Measurements from ENCODE around the gene OR2B2.
A peak's percentile ranks its signal among the peaks of the same experiment; 100 is the strongest.

Gene OR2B2

GRCh38 chr6:27867051-27867944 lies 44.9 kb downstream of the OR2B2 start:
- peak; percentile 0 for TF ChIP-seq CTCF (IDR thresholded peaks at IDR 0.05; ENCODE audit: low read depth, low read length, missing control alignments)
- Histone ChIP-seq H3K4me3 (ENCODE audit: low read depth, low read length) (peak overlapping the region; percentile 76), H3K36me3 (replicated peaks) (no peaks in the 10 kb centered on the region), H3K27me3 (replicated peaks) (no peaks in the 10 kb centered on the region), H3K27ac (peak overlapping the region; percentile 47)
- in situ Hi-C loops (cut with HindIII; ENCODE audit: low pct_ligation_motif_present, low sequenced_read_pairs) = no loop called here
- peak; percentile 65 for DNase-seq

- in situ Hi-C loops (cut with HindIII; ENCODE audit: low pct_ligation_motif_present, low sequenced_read_pairs) = no loop called here
- H3K27ac ChIP-seq = peak overlapping the region; percentile 47
- TF ChIP-seq CTCF (IDR thresholded peaks at IDR 0.05; ENCODE audit: low read depth, low read length, missing control alignments) = no peak
- peak overlapping the region; percentile 76 for H3K4me3 ChIP-seq (ENCODE audit: low read depth, low read length)
- DNase-seq = peak; percentile 38
- H3K27me3 ChIP-seq (replicated peaks) = no peaks in the 10 kb centered on the region
- no peaks in the 10 kb centered on the region for H3K36me3 ChIP-seq (replicated peaks)
These were observed 45.7 kb downstream of the OR2B2 start for GRCh38 chr6:27866357-27867050.

GRCh38 chr6:27865850-27866356 lies 46.3 kb downstream of the OR2B2 start:
- Histone ChIP-seq H3K36me3 (replicated peaks) (no peaks in the 10 kb centered on the region), H3K4me3 (ENCODE audit: low read depth, low read length) (peak overlapping the region; percentile 76), H3K27ac (peak overlapping the region; percentile 36), H3K27me3 (replicated peaks) (no peaks in the 10 kb centered on the region)
- DNase-seq = no peak
- TF ChIP-seq CTCF (IDR thresholded peaks at IDR 0.05; ENCODE audit: low read depth, low read length, missing control alignments) = no peak
- in situ Hi-C loops (cut with HindIII; ENCODE audit: low pct_ligation_motif_present, low sequenced_read_pairs) = no loop called here

- TF ChIP-seq CTCF (IDR thresholded peaks at IDR 0.05; ENCODE audit: low read depth, low read length, missing control alignments) = no peak
- peak; percentile 95 for DNase-seq
- Histone ChIP-seq H3K27ac (peak overlapping the region; percentile 83), H3K4me3 (ENCODE audit: low read depth, low read length) (peak overlapping the region; percentile 76), H3K27me3 (replicated peaks) (no peaks in the 10 kb centered on the region), H3K36me3 (replicated peaks) (no peaks in the 10 kb centered on the region)
- in situ Hi-C loops (cut with HindIII; ENCODE audit: low pct_ligation_motif_present, low sequenced_read_pairs) = no loop called here
These were observed 47.0 kb downstream of the OR2B2 start for GRCh38 chr6:27864906-27865849.

Data from brain microvascular endothelial cell (primary cell).